H1 (cell line): ENCODE data around the gene ULK1. TPM values are rescaled to one million over a fixed set of nuclear protein-coding genes. Genes with fewer than 3 reads are reported as not detected.

Experiments
- BACH1 ChIP-seq: IDR thresholded peaks from 2 replicates; pipeline ENCODE4 v1.6.1; 2012; ENCODE audit warnings: low read length, improper control_type of control experiment
- BRCA1 ChIP-seq: IDR thresholded peaks from 2 replicates; pipeline ENCODE4 v1.6.1; 2012; ENCODE audit warnings: low read depth, low read length, improper control_type of control experiment
- CHD1 ChIP-seq: IDR thresholded peaks from 2 replicates; pipeline ENCODE4 v1.6.1; 2012; ENCODE audit warnings: low read depth, low read length, improper control_type of control experiment
- CHD7 ChIP-seq: fragments of 300-600 bp; sonication (generic); IDR thresholded peaks from 2 replicates; pipeline ENCODE4 v1.7.1; 2012; ENCODE audit warnings: low read length, moderate library complexity, mild to moderate bottlenecking, inconsistent platforms; ENCODE audit not compliant: insufficient replicate concordance
- E2F6 ChIP-seq: IDR thresholded peaks from 2 replicates; pipeline ENCODE4 v1.6.1; 2012; ENCODE audit warnings: inconsistent platforms
- EZH2 ChIP-seq: fragments of 200-600 bp; sonication (generic); IDR thresholded peaks from 2 replicates; pipeline ENCODE4 v1.7.1; 2012; ENCODE audit warnings: low read depth, mild to moderate bottlenecking, moderate library complexity, low read length, inconsistent platforms; ENCODE audit not compliant: severe bottlenecking
- JUN ChIP-seq: IDR thresholded peaks from 2 replicates; pipeline ENCODE4 v1.6.1; 2011; ENCODE audit warnings: low read depth, mild to moderate bottlenecking, improper control_type of control experiment, low read length
- JUND ChIP-seq: IDR thresholded peaks from 2 replicates; pipeline ENCODE4 v1.6.1; 2011; ENCODE audit warnings: mild to moderate bottlenecking, improper control_type of control experiment, low read length
- KDM4A ChIP-seq: IDR thresholded peaks from one replicate; pipeline ENCODE4 v1.7.1; 2012; ENCODE audit warnings: low read depth, mild to moderate bottlenecking, moderate library complexity, low read length, inconsistent platforms; ENCODE audit not compliant: severe bottlenecking
- NRF1 ChIP-seq: IDR thresholded peaks from 2 replicates; pipeline ENCODE4 v1.6.1; 2011; ENCODE audit warnings: mild to moderate bottlenecking, low read depth, low read length, improper control_type of control experiment
- RFX5 ChIP-seq: IDR thresholded peaks from 2 replicates; pipeline ENCODE4 v1.6.1; 2011; ENCODE audit warnings: low read depth, low read length, improper control_type of control experiment, borderline replicate concordance
- RNF2 ChIP-seq: fragments of 200-900, 300-1000 bp; sonication (generic); IDR thresholded peaks from 2 replicates; pipeline ENCODE4 v1.7.1; 2016; ENCODE audit warnings: borderline replicate concordance, low read depth, mild to moderate bottlenecking, antibody characterized with exemption, low read length; ENCODE audit not compliant: poor library complexity, severe bottlenecking; ENCODE audit errors: missing control alignments
- polyA plus RNA-seq, 7 experiments: library from polyadenylated mRNA; depleted of rRNA in 3 of 7; stranded (reverse) in 5 of 7; unstranded in 2 of 7; fragments of >200 nt in 5 of 7; fragments of 200-250 nt in 2 of 7; gene quantifications; 1 replicate in 5 of 7; 2 replicates in 1 of 7; 4 replicates in 1 of 7; pipeline versions ENCODE4 v1.2.1 to v1.2.3, GENCODE V29; 2011 to 2013; ENCODE audit warnings: missing spikeins in 2 of 7, mixed read lengths in 2 of 7
- total RNA-seq: library from RNA; stranded (reverse); fragmentation: NEBNext Ultra II Directional; extraction: Animal tissue kit (Norgen Biotek cat#: 25700); gene quantifications from 2 replicates; pipeline ENCODE4 v1.2.1, GENCODE V29; 2021

The ULK1 gene
- total and polyA plus RNA-seq, 2 of the 8 experiments (the other 6 are each of a cell fraction or from before 2014, with no cell fraction given) = 13.0 to 44.1 TPM

GRCh38 chr12:131920157-131920508 is 25.7 kb downstream of the ULK1 start (continued):
- TF ChIP-seq CHD7 = no peak
- no peak for TF ChIP-seq EZH2
- no peak for TF ChIP-seq JUND
- TF ChIP-seq RFX5 = no peak
- no peak for TF ChIP-seq BRCA1
- no peak for TF ChIP-seq E2F6
- TF ChIP-seq CHD1 = no peak
- TF ChIP-seq JUN = no peak
- no peak for TF ChIP-seq KDM4A
- TF ChIP-seq NRF1 = no peak
- TF ChIP-seq BACH1 = no peak
- no peak for TF ChIP-seq RNF2
